Ovary (tissue), 3 donors: Measurements from ENCODE around the gene DELE1.

Source experiments
- POLR2A ChIP-seq: fragments of 450-650 bp; IDR thresholded peaks from one replicate; pipeline ENCODE4 v1.6.1; 2017; ENCODE audit warnings: antibody characterized with exemption, mild to moderate bottlenecking, moderate library complexity
- TF ChIP-seq, protein P1 (sequence below), 3 donors: fragments of 450-650 bp in 2 of 3; fragments of 200-600 bp in 1 of 3; IDR thresholded peaks; one replicate each; pipeline versions ENCODE4 v1.5.1 to v1.8.0; 2016 to 2022; ENCODE audit warnings: antibody characterized with exemption in 3 of 3, mild to moderate bottlenecking in 1 of 3
- donor health status: DM: no; HTN: no; CAD: no.

DNA sequence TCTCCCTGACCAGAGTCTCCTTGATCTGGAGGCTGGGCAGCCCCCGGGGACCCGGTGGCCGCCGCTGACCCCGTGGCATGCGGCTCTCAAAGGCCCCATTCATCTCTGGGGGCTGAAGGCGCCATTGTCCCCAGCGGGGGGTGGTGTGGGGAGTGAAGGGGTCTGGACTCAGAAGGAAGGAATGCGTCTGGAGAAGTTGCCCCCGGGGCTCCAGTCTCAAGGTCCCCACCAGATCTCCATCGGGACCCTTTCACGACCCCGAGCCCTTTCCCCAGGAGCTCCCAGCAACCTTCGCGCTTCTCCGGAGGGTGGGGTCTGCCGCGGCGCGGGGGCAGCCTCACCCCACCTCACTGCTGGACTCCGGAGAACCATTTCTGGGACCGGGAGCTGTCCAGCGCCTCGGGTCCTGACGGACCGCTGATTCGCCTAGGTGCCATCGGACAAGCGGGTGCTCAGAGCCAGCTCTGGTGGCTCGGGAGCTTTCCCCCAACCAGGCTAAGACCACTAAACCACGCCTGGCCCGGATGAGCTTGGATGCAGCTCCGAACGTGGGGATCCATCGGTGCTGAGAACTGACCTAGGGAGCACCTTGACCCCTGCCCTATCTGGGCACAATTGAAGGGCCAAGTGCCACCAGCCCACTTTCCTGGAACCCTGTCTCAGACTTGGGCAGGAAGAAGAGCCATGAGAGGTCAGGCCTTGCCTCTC lies 40.3 kb upstream of the DELE1 start:
- TF ChIP-seq, protein P1, sequence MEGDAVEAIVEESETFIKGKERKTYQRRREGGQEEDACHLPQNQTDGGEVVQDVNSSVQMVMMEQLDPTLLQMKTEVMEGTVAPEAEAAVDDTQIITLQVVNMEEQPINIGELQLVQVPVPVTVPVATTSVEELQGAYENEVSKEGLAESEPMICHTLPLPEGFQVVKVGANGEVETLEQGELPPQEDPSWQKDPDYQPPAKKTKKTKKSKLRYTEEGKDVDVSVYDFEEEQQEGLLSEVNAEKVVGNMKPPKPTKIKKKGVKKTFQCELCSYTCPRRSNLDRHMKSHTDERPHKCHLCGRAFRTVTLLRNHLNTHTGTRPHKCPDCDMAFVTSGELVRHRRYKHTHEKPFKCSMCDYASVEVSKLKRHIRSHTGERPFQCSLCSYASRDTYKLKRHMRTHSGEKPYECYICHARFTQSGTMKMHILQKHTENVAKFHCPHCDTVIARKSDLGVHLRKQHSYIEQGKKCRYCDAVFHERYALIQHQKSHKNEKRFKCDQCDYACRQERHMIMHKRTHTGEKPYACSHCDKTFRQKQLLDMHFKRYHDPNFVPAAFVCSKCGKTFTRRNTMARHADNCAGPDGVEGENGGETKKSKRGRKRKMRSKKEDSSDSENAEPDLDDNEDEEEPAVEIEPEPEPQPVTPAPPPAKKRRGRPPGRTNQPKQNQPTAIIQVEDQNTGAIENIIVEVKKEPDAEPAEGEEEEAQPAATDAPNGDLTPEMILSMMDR (IDR thresholded peaks at IDR 0.05), result no peak
- TF ChIP-seq POLR2A, result no peak
